ENCODE results near the gene HTR1D.

- TF ChIP-seq CTCF (IDR thresholded peaks at IDR 0.05; ENCODE audit: poor library complexity, severe bottlenecking): no peak
- TF ChIP-seq TAF1 (IDR thresholded peaks at IDR 0.05; ENCODE audit: low read depth): no peak
- no peak for TF ChIP-seq EZH2 (IDR thresholded peaks at IDR 0.05; ENCODE audit: borderline replicate concordance, insufficient read depth, low read length, poor library complexity, severe bottlenecking)
- TF ChIP-seq EP300 (conservative IDR thresholded peaks at IDR 0.05; ENCODE audit: poor library complexity, severe bottlenecking): no peak
- no peak for TF ChIP-seq POLR2AphosphoS5 (IDR thresholded peaks at IDR 0.05)
- no peak for TF ChIP-seq MXI1 (conservative IDR thresholded peaks at IDR 0.05; ENCODE audit: poor library complexity, severe bottlenecking)
These were observed 42.7 kb downstream of the HTR1D start for GRCh38 chr1:23174426-23175110.
